Effector memory CD4-positive, alpha-beta T cell (primary cell): Measurements from ENCODE around the gene ABCA4.

Experiments
- DNase-seq, 3 donors: peaks; one replicate each; pipeline ENCODE4 v3.0.0-alpha.2; 2020
- H3K27ac ChIP-seq: 2 replicates; pipeline ENCODE4 v1.7.0; 2013; ENCODE audit warnings: mild to moderate bottlenecking, low read length, moderate library complexity; ENCODE audit not compliant: insufficient read depth, poor library complexity, severe bottlenecking
- H3K27me3 ChIP-seq: replicated peaks from 2 replicates; pipeline ENCODE4 v1.7.0; 2013; ENCODE audit warnings: mild to moderate bottlenecking, low read length; ENCODE audit not compliant: insufficient read depth, control insufficient read depth, poor library complexity, severe bottlenecking
- H3K36me3 ChIP-seq: 2 replicates; pipeline ENCODE4 v1.7.0; 2013; ENCODE audit warnings: mild to moderate bottlenecking, low read length, moderate library complexity; ENCODE audit not compliant: control insufficient read depth, insufficient read depth
- H3K4me1 ChIP-seq: 2 replicates; pipeline ENCODE4 v1.7.0; 2013; ENCODE audit warnings: low read length, mild to moderate bottlenecking; ENCODE audit not compliant: control insufficient read depth, insufficient read depth, poor library complexity, severe bottlenecking
- H3K4me3 ChIP-seq: 2 replicates; pipeline ENCODE4 v1.7.0; 2013; ENCODE audit warnings: low read length, low read depth, mild to moderate bottlenecking; ENCODE audit not compliant: insufficient read depth, poor library complexity, severe bottlenecking
- H3K9me3 ChIP-seq: 2 replicates; pipeline ENCODE4 v1.7.0; 2013; ENCODE audit warnings: mild to moderate bottlenecking, low read length, moderate library complexity; ENCODE audit not compliant: control insufficient read depth

Gene ABCA4

DNA sequence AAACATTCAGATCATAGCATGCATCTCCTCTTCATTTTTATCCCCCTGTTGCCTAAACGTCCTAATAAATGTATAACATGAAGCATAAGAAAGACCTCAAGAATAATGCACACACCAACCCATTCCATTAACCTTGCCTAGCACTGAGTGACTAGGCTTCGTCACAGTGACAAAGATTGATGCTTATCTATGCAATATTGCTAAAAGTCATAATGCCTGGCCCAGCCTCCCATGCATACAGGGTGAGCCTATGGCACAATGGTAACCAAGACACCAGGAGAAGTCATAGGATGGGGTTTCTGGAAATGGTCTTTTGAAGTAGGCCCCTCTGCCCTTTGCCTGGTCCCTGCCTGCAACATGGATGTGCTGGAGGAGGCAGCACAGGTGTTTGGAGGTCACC lies 33.8 kb downstream of the ABCA4 start:
- Histone ChIP-seq H3K27me3 (no peaks in the 10 kb centered on the region), H3K9me3 (no peaks in the 10 kb centered on the region), H3K27ac (no peak overlapping the region), H3K4me3 (no peak overlapping the region), H3K36me3 (no peaks in the 10 kb centered on the region), H3K4me1 (no peaks in the 10 kb centered on the region)
- no peak for DNase-seq

DNA sequence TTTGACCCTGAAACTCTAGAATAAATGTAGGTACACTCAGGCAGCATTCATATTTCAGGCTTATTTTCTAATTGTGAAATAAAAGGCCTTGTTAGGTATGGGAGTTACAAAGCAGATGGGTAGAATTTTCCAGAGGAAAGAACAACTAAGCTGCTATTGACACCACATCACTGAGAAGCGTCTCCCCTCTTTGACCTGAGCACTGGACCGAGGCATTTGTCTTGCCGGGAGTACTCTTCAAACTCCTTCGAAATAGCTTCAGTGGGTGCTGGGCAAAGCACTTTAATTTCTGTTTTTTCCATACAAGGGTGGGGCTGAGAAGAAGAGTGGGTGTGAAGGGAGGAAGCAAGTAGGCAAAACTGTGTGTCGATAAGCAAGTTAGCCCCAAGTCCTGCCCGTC lies 36.4 kb downstream of the ABCA4 start:
- H3K27me3 ChIP-seq: no peaks in the 10 kb centered on the region

DNA sequence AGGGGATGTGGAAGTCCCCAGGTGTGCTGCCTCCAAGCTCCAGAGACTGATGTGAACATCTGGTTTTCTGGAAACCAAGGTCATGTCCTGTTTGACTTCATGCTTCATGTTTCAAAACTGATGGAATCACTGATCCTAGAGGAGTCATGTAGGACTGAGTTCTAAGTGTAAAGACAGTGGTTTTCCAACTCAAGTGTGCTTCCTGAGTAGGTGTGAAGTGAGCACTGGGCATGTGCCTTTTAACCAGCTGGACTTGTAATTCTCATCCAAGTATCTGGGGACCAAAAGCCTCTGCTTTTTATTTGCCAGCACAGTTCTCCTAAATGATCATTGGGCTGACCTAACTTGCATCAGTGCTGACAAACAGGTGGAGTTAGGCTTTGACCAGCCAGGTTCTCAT lies 36.9 kb downstream of the ABCA4 start:
- no peaks in the 10 kb centered on the region for H3K9me3 ChIP-seq
- no peak overlapping the region for H3K27ac ChIP-seq
- no peak for DNase-seq
- no peak overlapping the region for H3K4me3 ChIP-seq
- no peaks in the 10 kb centered on the region for H3K4me1 ChIP-seq
- H3K27me3 ChIP-seq: no peaks in the 10 kb centered on the region
- no peaks in the 10 kb centered on the region for H3K36me3 ChIP-seq

More for the DNA sequence above, 36.4 kb downstream of the ABCA4 start:
- Histone ChIP-seq H3K4me3 (no peak overlapping the region), H3K9me3 (no peaks in the 10 kb centered on the region), H3K36me3 (no peaks in the 10 kb centered on the region), H3K4me1 (no peaks in the 10 kb centered on the region), H3K27ac (no peak overlapping the region)
- no peak for DNase-seq

DNA sequence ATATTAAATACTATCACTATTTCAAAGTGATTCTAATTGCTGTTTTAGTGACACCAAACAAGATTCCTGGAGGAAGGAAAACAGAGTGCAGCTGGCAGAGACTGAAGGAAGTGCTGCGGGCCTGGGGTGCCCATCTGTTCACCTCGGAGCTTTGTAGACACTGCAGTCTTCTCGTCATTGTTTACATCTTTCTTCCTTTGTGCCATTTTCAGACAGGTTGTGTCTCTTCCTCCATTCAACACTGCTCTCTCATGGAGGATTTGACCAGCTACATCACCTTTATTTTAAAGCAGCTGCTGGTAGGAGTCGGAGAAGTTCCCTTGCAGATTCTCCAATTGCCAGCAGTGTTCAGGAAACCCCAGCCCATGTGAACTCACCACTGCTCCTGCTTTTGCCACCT lies 37.3 kb downstream of the ABCA4 start:
- Histone ChIP-seq H3K9me3 (no peaks in the 10 kb centered on the region), H3K27ac (no peak overlapping the region), H3K4me1 (no peaks in the 10 kb centered on the region), H3K4me3 (no peak overlapping the region), H3K27me3 (no peaks in the 10 kb centered on the region), H3K36me3 (no peaks in the 10 kb centered on the region)
- no peak for DNase-seq

DNA sequence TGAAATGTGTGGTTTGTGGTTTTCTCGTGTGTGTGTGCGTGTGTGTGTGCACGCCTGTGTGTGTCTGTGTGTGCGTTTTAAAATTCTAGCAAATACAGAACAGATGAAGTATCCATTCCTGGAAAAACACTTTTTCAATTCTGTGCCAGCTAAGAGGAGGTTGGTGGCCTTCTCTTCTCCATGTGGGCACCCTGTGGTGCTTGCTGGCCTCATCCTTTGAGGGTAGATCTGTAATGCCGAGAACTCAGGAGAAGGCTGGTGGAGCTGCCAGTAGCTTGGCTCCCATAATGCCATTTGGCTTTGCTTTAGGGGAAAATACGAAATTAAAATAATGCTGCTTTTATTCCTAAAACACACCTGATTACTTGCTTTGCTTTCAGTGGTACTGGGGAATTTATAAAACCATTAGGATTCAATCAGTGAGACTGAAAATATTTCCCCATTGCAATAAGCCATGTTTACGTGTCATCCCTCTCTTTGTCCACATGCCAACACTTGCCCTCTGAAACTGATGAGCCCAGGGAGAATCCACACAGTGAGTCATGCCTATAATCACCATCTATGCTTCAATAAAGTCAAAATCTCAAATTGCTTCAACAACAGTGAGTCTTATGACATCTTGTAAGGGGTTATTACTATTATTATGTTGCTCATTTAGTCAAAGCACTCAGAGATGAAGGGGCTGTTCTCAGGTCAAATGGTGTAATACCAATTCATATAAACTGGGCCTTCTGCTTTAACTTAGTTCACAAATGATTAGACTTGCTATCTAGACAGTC lies 39.2 kb downstream of the ABCA4 start:
- Histone ChIP-seq H3K9me3 (no peaks in the 10 kb centered on the region), H3K4me1 (no peaks in the 10 kb centered on the region), H3K4me3 (no peak overlapping the region), H3K27me3 (no peaks in the 10 kb centered on the region), H3K36me3 (no peaks in the 10 kb centered on the region), H3K27ac (no peak overlapping the region)
- DNase-seq: no peak

DNA sequence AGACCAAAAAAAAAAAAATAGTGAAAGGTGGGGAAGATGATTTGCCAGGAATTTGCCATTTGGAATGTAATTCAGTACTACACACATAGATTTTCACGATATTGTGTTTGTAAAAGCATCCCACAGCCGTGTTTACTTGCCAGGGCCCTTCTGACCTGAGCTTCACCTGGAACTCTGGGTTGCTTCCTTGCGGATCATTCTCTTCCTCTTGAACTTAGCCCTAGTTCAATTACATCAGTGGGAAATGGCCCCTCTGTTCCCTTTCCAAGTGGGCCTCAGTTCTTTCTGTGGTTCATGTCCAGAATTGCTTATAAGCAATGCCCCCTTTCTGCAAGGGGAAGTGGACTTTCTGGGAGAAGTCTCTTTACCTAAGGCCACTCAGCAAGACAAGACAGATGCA lies 41.0 kb downstream of the ABCA4 start:
- no peak overlapping the region for H3K4me3 ChIP-seq
- no peak for DNase-seq
- H3K27ac ChIP-seq: no peak overlapping the region
- no peaks in the 10 kb centered on the region for H3K9me3 ChIP-seq
- no peaks in the 10 kb centered on the region for H3K36me3 ChIP-seq
- no peaks in the 10 kb centered on the region for H3K27me3 ChIP-seq
- no peaks in the 10 kb centered on the region for H3K4me1 ChIP-seq

DNA sequence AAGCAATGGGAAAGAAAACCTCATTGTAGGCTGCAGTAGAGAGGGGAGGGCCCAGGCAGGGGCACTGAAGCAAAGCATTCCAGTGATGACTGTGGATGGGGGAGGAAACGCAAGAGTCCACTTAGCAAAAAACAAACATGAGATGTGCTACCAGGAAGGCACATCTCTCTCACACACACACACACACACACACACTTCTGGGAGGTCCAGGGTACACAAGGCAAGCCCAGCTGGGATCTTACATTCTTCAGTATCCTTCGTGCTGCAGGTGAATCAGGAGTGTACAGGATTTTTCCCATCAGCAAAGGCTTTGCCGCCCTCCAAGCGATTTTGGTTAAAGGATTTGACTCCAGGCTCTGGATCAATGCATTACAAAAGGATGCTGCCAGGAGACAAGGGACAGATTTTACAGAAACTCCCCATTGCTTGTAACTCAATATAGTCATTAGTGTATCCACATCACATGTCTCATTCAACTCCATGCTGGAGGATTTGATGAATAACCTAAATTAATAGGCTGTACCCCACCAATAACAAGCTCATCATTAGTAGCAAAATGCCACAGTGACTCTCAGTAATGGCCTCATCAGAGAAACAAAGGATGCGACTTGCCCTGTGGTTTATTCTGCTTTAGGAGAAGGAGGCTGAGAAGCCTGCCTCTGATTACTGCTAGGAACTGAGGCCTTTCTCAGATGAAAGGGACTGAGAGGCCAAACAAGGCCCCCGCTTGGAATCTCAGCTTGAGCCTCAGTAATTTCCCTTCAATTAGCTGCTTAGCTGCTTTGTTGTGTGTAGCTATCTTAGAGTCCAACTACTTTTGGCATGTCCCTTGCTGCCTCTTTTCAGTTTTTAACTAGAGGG lies 41.6 kb downstream of the ABCA4 start:
- H3K27ac ChIP-seq: no peak overlapping the region
- no peaks in the 10 kb centered on the region for H3K36me3 ChIP-seq
- DNase-seq: no peak
- H3K4me1 ChIP-seq: no peaks in the 10 kb centered on the region
- H3K4me3 ChIP-seq: no peak overlapping the region
- no peaks in the 10 kb centered on the region for H3K27me3 ChIP-seq
- no peaks in the 10 kb centered on the region for H3K9me3 ChIP-seq

DNA sequence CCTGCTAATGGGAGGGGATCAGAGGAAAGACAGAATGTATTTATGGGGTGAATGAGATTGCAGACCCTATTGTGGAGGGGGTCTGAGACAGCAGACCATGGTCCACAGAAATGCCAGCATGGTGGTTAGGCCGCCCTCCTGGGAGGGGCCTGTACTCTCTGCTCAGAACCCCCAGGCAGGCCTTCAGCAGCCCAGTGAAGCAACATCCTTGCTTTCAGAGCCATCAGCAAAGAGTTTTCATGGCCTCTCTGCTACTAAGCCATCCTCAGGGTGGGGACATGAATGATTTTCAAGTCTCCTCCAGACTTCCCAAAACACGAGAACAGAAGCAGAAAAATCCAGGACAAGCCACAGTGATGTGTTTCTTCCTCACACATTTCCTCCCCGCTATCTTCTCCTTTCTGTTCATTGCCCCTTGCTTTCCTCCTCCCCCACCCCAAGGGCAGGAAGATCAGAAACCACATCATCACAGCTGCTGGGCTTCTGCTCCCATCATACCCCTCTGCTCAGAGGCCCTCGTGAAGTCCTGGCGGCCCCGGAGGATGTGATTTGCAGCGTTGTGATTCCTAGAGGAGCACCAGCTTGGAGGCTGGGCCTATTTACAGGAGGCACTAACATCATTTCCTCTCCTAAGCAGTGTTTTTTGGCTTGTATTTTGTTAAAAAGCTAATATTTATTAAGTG lies 48.0 kb downstream of the ABCA4 start:
- H3K4me1 ChIP-seq: no peaks in the 10 kb centered on the region
- H3K36me3 ChIP-seq: no peaks in the 10 kb centered on the region
- H3K27ac ChIP-seq: no peak overlapping the region
- H3K9me3 ChIP-seq: no peaks in the 10 kb centered on the region
- DNase-seq: no peak
- H3K4me3 ChIP-seq: no peak overlapping the region
- no peaks in the 10 kb centered on the region for H3K27me3 ChIP-seq

DNA sequence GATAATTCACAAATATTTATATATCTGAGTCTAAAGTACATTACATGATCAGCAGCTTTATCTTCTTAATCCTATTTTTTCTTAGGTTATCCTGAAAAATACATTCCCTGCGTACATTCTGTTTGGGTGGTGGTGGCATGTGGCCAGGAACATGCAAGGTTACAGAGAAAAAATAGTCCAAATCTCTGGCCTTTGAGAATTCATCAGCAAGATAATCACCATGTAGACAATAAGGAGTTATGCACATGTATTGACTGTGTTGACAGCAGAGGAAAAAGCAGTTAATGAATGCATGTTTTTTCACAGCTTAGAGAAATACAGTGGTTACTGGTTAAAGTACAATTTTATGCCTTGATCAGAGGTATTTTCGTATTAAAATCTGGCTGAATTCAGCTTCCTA lies 49.0 kb downstream of the ABCA4 start:
- no peak for DNase-seq
- Histone ChIP-seq H3K27me3 (no peaks in the 10 kb centered on the region), H3K36me3 (no peaks in the 10 kb centered on the region), H3K9me3 (no peaks in the 10 kb centered on the region), H3K4me1 (no peaks in the 10 kb centered on the region), H3K4me3 (no peak overlapping the region), H3K27ac (no peak overlapping the region)

DNA sequence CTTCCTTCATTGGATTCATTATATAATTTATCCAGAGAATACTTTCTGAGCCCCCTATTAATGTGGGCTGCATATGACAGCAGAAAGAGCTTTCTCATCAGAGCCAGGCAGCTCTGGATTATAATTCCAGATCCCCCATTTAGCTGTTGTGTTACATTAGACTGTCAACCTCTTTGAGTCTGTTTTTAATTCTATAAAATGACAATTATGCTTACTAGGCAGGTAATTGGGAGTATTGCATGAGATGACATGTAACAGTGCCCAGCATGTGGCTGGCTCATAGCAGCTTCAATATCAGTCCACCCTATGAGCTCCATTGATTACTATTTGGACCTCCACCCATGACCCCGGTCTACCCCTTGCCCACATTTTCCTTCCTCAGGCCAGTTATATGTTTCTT lies 49.6 kb downstream of the ABCA4 start:
- no peaks in the 10 kb centered on the region for H3K9me3 ChIP-seq
- H3K4me1 ChIP-seq: no peaks in the 10 kb centered on the region
- H3K27ac ChIP-seq: no peak overlapping the region
- DNase-seq: no peak
- H3K27me3 ChIP-seq: no peaks in the 10 kb centered on the region
- H3K36me3 ChIP-seq: no peaks in the 10 kb centered on the region
- H3K4me3 ChIP-seq: no peak overlapping the region
